HG03060 (cell line): Measurements from ENCODE around the gene LAGE3.
"Not testable (repeated sequence)": the region's sequence is repeated elsewhere in the genome, so short reads cannot be mapped to it uniquely, and the experiment has no call there.

ENCODE experiments used
- ATAC-seq: cut with Tn5 transposase; IDR thresholded peaks from one replicate; pipeline ENCODE4 v1.9.1; 2021; ENCODE audit warnings: low read depth, moderate number of reproducible peaks; ENCODE audit not compliant: unreplicated experiment

Gene LAGE3

GRCh38 chrX:154502989-154503388, 23.9 kb upstream of the LAGE3 start:
- ATAC-seq, result no peak

- ATAC-seq, result no peak
Measured at GRCh38 chrX:154502098-154502497, 23.0 kb upstream of the LAGE3 start.

- not testable (repeated sequence) for ATAC-seq
Measured at GRCh38 chrX:154501423-154501822, 22.3 kb upstream of the LAGE3 start.

GRCh38 chrX:154496591-154497137, 17.6 kb upstream of the LAGE3 start:
- ATAC-seq, result not testable (repeated sequence)

GRCh38 chrX:154495472-154495922, 16.4 kb upstream of the LAGE3 start:
- no peak for ATAC-seq

GRCh38 chrX:154494715-154495114, 15.6 kb upstream of the LAGE3 start:
- no peak for ATAC-seq

- peak; percentile 65 for ATAC-seq
Measured at GRCh38 chrX:154490414-154491083, 11.5 kb upstream of the LAGE3 start, which contains the start of gene SLC10A3. Gene SLC10A3, minus strand, starts transcription at chrX:154490629. Its CDS starts 1,689 bp downstream, at chrX:154488940.

GRCh38 chrX:154490021-154490413, 10.9 kb upstream of the LAGE3 start:
- ATAC-seq, result peak; percentile 11

GRCh38 chrX:154489182-154489581, 10.1 kb upstream of the LAGE3 start:
- ATAC-seq, result no peak

- ATAC-seq, result no peak
Measured at GRCh38 chrX:154488336-154489075, 9.4 kb upstream of the LAGE3 start.

GRCh38 chrX:154487518-154488290, 8.6 kb upstream of the LAGE3 start:
- no peak for ATAC-seq

- ATAC-seq, result no peak
Measured at GRCh38 chrX:154486396-154487207, 7.5 kb upstream of the LAGE3 start, which contains the start of gene UBL4A. Gene UBL4A, minus strand, starts transcription at chrX:154486615. Its CDS starts 31 bp downstream, at chrX:154486584.

GRCh38 chrX:154486052-154486395, 6.9 kb upstream of the LAGE3 start:
- ATAC-seq, result no peak

GRCh38 chrX:154485150-154486051, 6.3 kb upstream of the LAGE3 start:
- ATAC-seq, result no peak

GRCh38 chrX:154484255-154485149, 5.4 kb upstream of the LAGE3 start:
- ATAC-seq, result no peak

- no peak for ATAC-seq
Measured at GRCh38 chrX:154483325-154483724, 4.2 kb upstream of the LAGE3 start.

- no peak for ATAC-seq
Measured at GRCh38 chrX:154482786-154483185, 3.7 kb upstream of the LAGE3 start.
